Stimulated activated naive CD8-positive, alpha-beta T cell treated with anti-CD3 and anti-CD28 coated beads, Interleukin-15, Interleukin-2, amounts not matched to agents 100 U/mL and 50 U/mL, for 24 hours (primary cell): ENCODE results near the gene MEX3A.
"Not testable (repeated sequence)": the region's sequence is repeated elsewhere in the genome, so short reads cannot be mapped to it uniquely, and the experiment has no call there.

Experiments used
- ATAC-seq: fragments of 150-1000 bp; cut with Tn5 transposase; one replicate; pipeline ENCODE4 v1.10.0; 2021
- DNase-seq: peaks from one replicate; pipeline ENCODE4 v3.0.0; 2021

MEX3A gene

GRCh38 chr1:156082309-156083091, at the start of gene MEX3A:
Gene MEX3A (minus strand): TSS chr1:156082465. CDS start chr1:156081998, 467 bp downstream.
- peak; percentile 78 for ATAC-seq
- peak; percentile 74 for DNase-seq

- ATAC-seq (no peak), DNase-seq (no peak)
These were observed 48.3 kb upstream of the MEX3A start for GRCh38 chr1:156130578-156130942.

- ATAC-seq (no peak), DNase-seq (peak; percentile 89)
These were observed 47.7 kb upstream of the MEX3A start for GRCh38 chr1:156129687-156130577.

GRCh38 chr1:156128654-156129597, 46.7 kb upstream of the MEX3A start:
- ATAC-seq (no peak), DNase-seq (no peak)

GRCh38 chr1:156128308-156128653, 46.0 kb upstream of the MEX3A start:
- DNase-seq (no peak), ATAC-seq (no peak)

- ATAC-seq = peak; percentile 85
- peak; percentile 86 for DNase-seq
These were observed 44.6 kb upstream of the MEX3A start for GRCh38 chr1:156126630-156127534.

- ATAC-seq (peak; percentile 51), DNase-seq (peak; percentile 80)
These were observed 43.9 kb upstream of the MEX3A start for GRCh38 chr1:156126043-156126629.

- ATAC-seq, DNase-seq: not testable (repeated sequence)
These were observed 43.3 kb upstream of the MEX3A start for GRCh38 chr1:156125544-156125943.

GRCh38 chr1:156124557-156125483, 42.6 kb upstream of the MEX3A start:
- ATAC-seq (peak; percentile 14), DNase-seq (peak; percentile 66)

- DNase-seq (peak; percentile 73), ATAC-seq (no peak)
These were observed 41.3 kb upstream of the MEX3A start for GRCh38 chr1:156123356-156124196.

- DNase-seq = no peak
These were observed 40.5 kb upstream of the MEX3A start for GRCh38 chr1:156122519-156123355.

GRCh38 chr1:156122086-156122485, 39.8 kb upstream of the MEX3A start:
- DNase-seq = no peak
- no peak for ATAC-seq

More at GRCh38 chr1:156122519-156123355, 40.5 kb upstream of the MEX3A start:
- ATAC-seq = no peak

GRCh38 chr1:156121457-156121856, 39.2 kb upstream of the MEX3A start:
- ATAC-seq (no peak), DNase-seq (no peak)

GRCh38 chr1:156121005-156121404, 38.7 kb upstream of the MEX3A start:
- not testable (repeated sequence) for DNase-seq, ATAC-seq

GRCh38 chr1:156120318-156120717, 38.1 kb upstream of the MEX3A start:
- no peak for ATAC-seq
- DNase-seq = no peak

- DNase-seq (no peak), ATAC-seq (no peak)
These were observed 37.4 kb upstream of the MEX3A start for GRCh38 chr1:156119503-156120209.
